Stimulated activated CD4-positive, alpha-beta T cell treated with anti-CD3 and anti-CD28 coated beads, Interleukin-2, amount 100 ng/mL, for 24 hours (primary cell): ENCODE measurements around the gene CCDC18.
A peak's percentile ranks its signal among the peaks of the same experiment; 100 is the strongest.
"Not testable (repeated sequence)": the region's sequence is repeated elsewhere in the genome, so short reads cannot be mapped to it uniquely, and the experiment has no call there.

Source experiments
- DNase-seq, 2 donors: peaks; one replicate each; pipeline ENCODE4 v3.0.0-alpha.2; 2020

The CCDC18 gene, protein sequence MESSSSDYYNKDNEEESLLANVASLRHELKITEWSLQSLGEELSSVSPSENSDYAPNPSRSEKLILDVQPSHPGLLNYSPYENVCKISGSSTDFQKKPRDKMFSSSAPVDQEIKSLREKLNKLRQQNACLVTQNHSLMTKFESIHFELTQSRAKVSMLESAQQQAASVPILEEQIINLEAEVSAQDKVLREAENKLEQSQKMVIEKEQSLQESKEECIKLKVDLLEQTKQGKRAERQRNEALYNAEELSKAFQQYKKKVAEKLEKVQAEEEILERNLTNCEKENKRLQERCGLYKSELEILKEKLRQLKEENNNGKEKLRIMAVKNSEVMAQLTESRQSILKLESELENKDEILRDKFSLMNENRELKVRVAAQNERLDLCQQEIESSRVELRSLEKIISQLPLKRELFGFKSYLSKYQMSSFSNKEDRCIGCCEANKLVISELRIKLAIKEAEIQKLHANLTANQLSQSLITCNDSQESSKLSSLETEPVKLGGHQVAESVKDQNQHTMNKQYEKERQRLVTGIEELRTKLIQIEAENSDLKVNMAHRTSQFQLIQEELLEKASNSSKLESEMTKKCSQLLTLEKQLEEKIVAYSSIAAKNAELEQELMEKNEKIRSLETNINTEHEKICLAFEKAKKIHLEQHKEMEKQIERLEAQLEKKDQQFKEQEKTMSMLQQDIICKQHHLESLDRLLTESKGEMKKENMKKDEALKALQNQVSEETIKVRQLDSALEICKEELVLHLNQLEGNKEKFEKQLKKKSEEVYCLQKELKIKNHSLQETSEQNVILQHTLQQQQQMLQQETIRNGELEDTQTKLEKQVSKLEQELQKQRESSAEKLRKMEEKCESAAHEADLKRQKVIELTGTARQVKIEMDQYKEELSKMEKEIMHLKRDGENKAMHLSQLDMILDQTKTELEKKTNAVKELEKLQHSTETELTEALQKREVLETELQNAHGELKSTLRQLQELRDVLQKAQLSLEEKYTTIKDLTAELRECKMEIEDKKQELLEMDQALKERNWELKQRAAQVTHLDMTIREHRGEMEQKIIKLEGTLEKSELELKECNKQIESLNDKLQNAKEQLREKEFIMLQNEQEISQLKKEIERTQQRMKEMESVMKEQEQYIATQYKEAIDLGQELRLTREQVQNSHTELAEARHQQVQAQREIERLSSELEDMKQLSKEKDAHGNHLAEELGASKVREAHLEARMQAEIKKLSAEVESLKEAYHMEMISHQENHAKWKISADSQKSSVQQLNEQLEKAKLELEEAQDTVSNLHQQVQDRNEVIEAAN (N-terminal part only)

DNA sequence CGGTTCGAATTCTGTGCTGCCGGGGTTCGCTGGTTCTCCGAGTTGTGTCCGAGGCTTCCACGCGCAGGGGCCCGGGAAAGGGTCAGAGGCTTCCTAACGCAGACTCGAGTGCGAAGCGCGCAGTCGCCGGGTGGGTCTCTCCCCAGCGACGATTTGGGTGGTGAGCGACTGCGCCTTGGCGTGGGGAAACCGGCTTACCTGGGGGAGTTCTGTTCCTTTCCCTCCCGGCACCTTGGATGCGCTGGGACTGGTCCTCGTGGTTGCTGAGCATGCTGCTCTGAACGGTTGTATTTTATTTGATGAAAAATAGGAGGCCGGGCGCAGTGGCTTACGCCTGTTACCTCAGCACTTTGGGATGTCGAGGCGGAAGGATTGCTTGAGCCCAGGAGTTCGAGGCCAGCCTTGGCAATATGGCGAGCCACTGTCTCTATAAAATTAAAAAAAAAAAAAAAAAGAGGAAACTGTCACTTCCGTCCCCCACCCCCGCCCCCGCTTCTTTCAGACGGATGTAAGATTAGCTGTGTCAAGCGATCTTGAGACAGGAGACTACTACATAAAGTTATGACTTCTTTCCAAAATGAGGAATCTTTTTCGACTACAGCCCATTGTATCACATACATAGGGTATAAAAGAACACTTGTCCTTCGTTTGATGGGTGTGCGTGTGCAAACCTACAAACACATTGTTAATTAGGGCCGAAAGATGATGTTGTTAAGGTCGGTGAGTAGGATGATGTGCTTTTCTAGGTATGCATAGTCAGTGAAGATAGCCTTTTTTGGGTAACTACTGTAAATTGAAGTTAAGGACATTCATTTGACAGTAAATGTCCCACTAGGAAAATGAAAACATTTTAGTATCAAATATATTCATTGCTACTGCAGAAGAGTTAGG lies at the start of gene CCDC18:
Gene CCDC18 (plus strand): TSS at position 2 of the 891 bp plus-strand sequence. CDS start 2,638 bp downstream, outside the sequence.
- DNase-seq, result peak; percentile 59 to 61

- no peak for DNase-seq
Measured at GRCh38 chr1:93132638-93133037, 47.9 kb upstream of the CCDC18 start.

DNA sequence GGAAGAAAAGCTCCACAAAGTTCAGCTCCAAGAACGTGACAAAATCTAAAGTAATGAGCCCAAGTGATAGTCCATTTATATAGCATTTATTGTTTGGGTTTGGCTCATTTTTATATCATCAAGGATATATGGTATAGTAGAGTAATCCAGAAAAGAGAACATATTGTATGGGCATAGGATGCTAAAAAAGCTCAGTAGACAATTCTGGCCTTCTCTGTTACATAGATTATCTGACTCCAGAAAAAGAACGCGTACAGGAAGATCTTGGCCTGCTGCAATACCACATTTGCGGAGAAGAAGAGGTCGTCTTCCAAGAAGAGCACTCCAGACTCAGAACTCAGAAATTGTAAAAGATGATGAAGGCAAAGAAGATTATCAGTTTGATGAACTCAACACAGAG lies 44.1 kb upstream of the CCDC18 start:
- no peak for DNase-seq

GRCh38 chr1:93137604-93138292 lies 42.8 kb upstream of the CCDC18 start:
- DNase-seq, result no peak

DNA sequence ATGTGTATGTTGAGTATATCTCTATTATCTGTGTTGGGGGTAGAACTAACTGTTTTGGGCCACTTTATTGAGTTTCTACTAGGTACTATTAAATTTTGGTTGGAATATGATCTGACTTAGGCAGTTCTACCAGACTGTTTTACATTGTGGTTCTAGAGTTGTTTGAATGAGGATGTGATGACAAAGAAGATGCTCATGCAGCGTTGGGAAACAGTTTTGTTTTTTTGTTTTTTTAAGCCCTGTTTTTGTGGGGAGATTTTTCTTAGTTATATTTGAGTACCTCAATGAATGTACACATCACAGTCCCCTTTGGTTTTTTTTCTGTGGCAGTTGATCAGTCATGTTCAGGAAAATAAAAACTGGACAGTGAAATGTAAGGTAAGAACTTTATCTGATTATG lies 40.4 kb upstream of the CCDC18 start:
- no peak for DNase-seq

- DNase-seq, result no peak
Measured at GRCh38 chr1:93142161-93142560, 38.4 kb upstream of the CCDC18 start.

DNA sequence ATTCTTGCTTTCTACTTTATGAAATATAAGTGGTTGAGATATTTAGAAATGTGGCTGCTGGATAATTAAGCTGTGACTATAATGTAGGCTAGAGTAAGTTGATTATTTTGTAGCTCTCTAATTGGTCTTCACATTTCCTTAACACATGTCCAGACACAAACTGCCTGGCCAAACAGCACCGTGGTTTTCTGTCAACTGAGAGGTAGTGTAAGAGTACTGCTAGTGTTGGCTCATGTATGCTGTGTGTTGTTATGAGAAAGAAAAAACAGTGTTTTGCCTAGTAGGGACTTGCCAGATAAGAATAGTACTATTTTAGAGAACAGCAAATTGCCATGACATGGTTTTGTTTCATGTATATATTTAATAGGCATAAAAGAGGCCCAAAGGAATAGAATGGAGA lies 37.4 kb upstream of the CCDC18 start:
- no peak for DNase-seq

DNA sequence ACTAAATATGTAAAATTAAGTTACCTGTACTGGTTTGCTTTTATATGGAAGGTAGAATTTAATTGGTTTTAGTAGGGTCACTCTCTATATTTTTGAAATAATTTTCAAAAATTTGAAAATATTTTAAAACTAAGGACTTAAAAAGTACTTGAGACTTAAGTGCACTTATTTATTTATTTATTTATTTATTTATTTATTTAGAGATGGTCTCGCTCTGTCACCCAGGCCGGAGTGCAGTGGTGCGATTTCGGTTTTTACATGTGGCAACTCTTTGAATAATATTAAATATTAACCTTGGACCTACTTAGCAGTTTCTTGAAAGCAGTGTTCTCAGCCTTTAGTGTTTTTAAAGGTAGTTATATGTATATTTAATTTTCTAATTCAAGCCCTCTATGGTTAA lies 36.8 kb upstream of the CCDC18 start:
- DNase-seq, result no peak

DNA sequence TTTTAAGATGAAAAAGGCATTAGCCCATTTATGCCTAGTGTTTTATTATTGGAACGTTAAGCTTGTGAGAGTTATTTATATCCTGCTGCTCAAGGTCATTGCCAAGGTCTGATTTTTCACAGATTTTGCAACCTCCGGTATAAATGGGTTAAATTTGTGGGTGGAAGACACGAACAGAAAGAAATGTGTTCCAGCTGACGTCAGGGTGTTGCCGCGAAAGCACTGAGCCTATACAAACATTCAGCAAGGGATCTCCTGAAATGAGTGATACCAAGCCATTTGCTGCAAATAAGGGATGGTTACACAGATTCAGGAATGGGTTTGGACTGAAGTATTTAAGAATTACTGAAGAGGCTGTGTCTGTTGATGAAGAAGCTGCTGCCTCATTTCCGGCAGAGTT lies 32.5 kb upstream of the CCDC18 start:
- no peak for DNase-seq

- DNase-seq, result no peak
Measured at GRCh38 chr1:93150729-93151128, 29.8 kb upstream of the CCDC18 start.

GRCh38 chr1:93151474-93151873 lies 29.1 kb upstream of the CCDC18 start:
- no peak for DNase-seq

- DNase-seq, result no peak
Measured at GRCh38 chr1:93152835-93153234, 27.7 kb upstream of the CCDC18 start.

DNA sequence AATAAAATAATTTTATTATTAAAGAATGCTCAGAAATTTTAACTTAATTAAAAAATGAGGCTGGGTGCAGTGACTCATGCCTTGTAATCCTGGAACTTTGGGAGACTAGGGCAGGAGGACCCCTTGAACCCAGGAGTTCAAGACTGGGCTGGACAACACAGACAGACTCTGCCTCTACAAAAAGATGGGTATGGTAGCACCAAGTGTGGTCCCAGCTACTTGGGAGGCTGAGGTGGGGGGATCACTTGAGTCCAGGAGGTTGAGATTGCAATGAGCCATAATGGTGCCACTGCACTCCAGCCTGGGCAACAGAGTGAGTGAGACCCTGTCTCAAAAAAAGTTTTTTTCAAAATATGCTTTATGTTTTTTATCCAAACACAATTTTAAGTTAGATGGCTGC lies 25.6 kb upstream of the CCDC18 start:
- no peak for DNase-seq

DNA sequence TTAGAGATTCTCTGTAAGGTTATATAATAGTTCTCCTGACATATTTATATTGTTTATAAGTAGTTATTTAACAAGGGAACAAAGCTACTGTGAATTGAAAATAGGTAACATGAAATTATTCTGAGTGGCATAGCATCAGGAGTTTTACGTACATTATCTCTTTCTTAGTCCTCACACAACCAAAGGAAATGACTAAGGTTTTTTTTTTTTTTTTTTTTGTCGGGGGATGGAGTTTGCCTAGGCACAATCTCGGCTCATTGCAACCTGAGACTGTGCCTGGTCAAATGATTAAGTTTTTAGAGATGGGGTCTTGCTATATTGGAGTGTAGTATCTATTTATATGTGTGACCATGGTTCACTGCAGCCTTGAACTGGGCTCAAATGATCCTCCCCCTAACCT lies 25.2 kb upstream of the CCDC18 start:
- no peak for DNase-seq

- DNase-seq, result no peak
Measured at GRCh38 chr1:93159337-93159736, 21.2 kb upstream of the CCDC18 start.

DNA sequence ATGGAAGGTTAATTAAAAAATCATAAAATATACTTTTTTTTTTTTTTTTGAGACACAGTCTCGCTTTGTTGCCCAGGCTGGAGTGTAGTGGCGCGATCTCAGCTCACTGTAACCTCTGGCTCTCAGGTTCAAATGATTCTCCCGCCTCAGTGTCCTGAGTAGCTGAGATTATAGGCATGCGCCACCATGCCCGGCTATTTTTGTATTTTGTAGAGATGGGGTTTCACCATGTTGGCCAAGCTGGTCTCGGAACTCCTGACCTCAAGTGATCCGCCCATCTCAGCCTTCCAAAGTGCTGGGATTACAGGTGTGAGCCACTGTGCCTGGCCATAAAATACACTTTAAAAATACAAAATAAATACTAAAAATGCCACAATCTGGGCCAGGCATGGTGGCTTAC lies 17.2 kb upstream of the CCDC18 start:
- not testable (repeated sequence) for DNase-seq

GRCh38 chr1:93164816-93165215 lies 15.7 kb upstream of the CCDC18 start:
- no peak for DNase-seq

GRCh38 chr1:93165895-93166294 lies 14.6 kb upstream of the CCDC18 start:
- DNase-seq, result not testable (repeated sequence)

- no peak for DNase-seq
Measured at GRCh38 chr1:93167006-93167405, 13.5 kb upstream of the CCDC18 start.

GRCh38 chr1:93170141-93170678 lies 10.3 kb upstream of the CCDC18 start:
- not testable (repeated sequence) for DNase-seq

DNA sequence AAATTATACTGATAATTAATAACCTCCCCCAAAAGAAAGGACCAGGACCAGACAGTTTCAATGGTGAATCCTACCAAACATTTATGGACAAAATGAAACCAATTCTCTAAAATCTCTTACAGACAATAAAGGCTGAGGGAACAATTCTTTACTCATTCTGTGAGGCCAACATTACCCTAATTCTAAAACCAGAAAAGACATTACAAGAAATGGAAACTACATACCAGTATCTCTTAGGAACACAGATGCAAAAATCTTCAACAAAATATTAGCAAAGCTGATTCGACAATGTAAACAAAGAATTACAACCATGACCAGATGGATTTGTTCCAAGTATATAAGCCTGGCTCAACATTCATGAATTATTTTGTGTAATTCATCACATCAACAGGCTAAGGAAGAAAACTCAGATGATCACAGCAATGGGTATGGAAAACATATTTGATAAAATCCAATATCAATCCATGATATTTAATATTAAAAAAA lies 8.9 kb upstream of the CCDC18 start:
- no peak for DNase-seq
